ENCODE data around the gene SHH. TPM values are rescaled to one million over a fixed set of nuclear protein-coding genes. Genes with fewer than 3 reads are reported as not detected.
"Not testable (repeated sequence)": the region's sequence is repeated elsewhere in the genome, so short reads cannot be mapped to it uniquely, and the experiment has no call there.

SHH gene
- total and polyA plus RNA-seq, 9 donors: 0.33 to 0.48 TPM; not detected in 7

DNA sequence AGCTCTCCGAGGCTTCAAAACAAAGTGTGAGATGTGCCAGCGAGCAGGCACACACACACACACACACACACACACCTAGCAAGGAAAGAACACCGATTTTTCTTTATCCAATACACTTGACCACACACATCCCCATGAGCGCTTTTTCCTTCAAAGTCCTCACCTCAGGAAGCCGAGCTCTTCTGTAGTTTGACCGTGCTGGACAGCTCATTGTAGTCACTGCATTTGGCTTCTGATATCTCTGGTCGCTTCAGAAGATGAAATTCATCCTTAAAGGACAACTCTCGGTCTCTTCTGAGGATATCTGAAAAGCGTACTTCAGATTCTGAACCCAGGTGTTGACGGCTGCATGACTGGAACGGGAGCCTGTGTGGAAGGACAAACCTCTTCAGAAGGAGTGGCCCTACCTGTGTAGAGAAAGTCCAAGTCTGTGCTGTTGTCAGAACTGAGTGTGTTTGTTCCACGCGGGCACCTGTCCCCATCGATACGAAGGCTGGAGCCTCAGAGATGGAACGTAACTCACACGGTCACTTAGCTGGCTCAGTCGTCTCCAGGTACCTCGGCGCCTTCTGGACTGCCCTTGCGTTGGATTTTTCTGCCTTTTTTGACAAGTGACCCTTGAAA, 28.1 kb upstream of the SHH start:
- H3K27me3 ChIP-seq: no peaks in the 10 kb centered on the region

DNA sequence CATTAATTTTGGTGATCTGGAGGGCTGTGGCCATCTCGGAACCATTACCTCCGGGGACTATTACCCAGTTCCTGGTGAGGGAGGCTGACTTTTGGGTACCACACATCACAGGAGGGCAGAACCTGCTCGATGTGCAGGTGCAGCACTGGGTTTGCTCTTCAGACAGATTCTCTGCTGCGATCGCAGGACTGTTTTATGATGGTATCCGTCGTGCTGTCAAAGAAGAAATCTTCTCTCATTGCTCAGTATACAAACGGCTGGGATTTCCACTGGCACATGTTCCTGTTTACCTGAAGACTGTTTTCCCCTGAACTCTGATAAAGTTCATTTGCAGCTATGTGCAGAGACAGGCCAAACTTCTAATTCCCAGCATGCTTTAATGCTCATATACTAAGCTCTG, 27.2 kb upstream of the SHH start:
- Histone ChIP-seq H3K27ac (no peak overlapping the region), H3K9me3 (no peaks in the 10 kb centered on the region), H3K4me3 (no peak overlapping the region), H3K4me1 (ENCODE audit: insufficient read depth) (no peaks in the 10 kb centered on the region), H3K36me3 (no peaks in the 10 kb centered on the region), H3K27me3 (no peaks in the 10 kb centered on the region)
- DNase-seq: no peak
- TF ChIP-seq POLR2A (IDR thresholded peaks at IDR 0.05) (no peak), EP300 (IDR thresholded peaks at IDR 0.05) (no peak)
- TF ChIP-seq, protein P1, sequence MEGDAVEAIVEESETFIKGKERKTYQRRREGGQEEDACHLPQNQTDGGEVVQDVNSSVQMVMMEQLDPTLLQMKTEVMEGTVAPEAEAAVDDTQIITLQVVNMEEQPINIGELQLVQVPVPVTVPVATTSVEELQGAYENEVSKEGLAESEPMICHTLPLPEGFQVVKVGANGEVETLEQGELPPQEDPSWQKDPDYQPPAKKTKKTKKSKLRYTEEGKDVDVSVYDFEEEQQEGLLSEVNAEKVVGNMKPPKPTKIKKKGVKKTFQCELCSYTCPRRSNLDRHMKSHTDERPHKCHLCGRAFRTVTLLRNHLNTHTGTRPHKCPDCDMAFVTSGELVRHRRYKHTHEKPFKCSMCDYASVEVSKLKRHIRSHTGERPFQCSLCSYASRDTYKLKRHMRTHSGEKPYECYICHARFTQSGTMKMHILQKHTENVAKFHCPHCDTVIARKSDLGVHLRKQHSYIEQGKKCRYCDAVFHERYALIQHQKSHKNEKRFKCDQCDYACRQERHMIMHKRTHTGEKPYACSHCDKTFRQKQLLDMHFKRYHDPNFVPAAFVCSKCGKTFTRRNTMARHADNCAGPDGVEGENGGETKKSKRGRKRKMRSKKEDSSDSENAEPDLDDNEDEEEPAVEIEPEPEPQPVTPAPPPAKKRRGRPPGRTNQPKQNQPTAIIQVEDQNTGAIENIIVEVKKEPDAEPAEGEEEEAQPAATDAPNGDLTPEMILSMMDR (IDR thresholded peaks at IDR 0.05): no peak
- 69 to 80% (median 78%) methylated on average over 8 of the region's 8 CpGs for WGBS, 3 donors
- intact Hi-C loops (cut with DNase I): no loop called here

More for the DNA sequence above, 28.1 kb upstream of the SHH start:
- TF ChIP-seq, protein P1 (IDR thresholded peaks at IDR 0.05): no peak
- no peak for TF ChIP-seq EP300 (IDR thresholded peaks at IDR 0.05)
- TF ChIP-seq POLR2A (IDR thresholded peaks at IDR 0.05): no peak
- Histone ChIP-seq H3K27ac (no peak overlapping the region), H3K4me3 (no peak overlapping the region), H3K9me3 (no peaks in the 10 kb centered on the region), H3K36me3 (no peaks in the 10 kb centered on the region), H3K4me1 (ENCODE audit: insufficient read depth) (no peaks in the 10 kb centered on the region)
- peak in 1 of 5 donors; percentile 13 for DNase-seq
- intact Hi-C loops (cut with DNase I): no loop called here
- 76 to 82% (median 79%) methylated on average over 21 of the region's 21 CpGs for WGBS, 3 donors

DNA sequence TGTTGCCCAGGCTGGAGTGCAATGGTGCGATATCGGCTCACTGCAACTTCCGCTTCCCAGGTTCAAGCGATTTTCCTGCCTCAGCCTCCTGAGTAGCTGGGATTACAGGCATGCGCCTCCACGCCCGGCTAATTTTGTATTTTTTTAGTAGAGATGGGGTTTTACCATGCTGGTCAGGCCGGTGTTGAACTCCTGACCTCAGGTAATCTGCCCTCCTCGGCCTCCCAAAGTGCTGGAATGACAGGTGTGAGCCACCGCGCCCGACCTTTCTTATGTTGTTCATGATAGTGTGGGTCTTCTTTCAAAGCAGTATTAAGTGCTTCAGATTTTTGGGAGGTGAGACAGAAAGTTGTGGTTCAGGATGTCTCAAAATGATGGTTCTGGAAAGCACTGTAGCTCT, 26.0 kb upstream of the SHH start:
- H3K4me3 ChIP-seq; H3K4me1 ChIP-seq (ENCODE audit: insufficient read depth); H3K9me3 ChIP-seq; DNase-seq; H3K36me3 ChIP-seq; H3K27me3 ChIP-seq; H3K27ac ChIP-seq; intact Hi-C loops (cut with DNase I): not testable (repeated sequence)
- 90 to 95% (median 93%) methylated on average over 12 of the region's 12 CpGs for WGBS, 3 donors

DNA sequence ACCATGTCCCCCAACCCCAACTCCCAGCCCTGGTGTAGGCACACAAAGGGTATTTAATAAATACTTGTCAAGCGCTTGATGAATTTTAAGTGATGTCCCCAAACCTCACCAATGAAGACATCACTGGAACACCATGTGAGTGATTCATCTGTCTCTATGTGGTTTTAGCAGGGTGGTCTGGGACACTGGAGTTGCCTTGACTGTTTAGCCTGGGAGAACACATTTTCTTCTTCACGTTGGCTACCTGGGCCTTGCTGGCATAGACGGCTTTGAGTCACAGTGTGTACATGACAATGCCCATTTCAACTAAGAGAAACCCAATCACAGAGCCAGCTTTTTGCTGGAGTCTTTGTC, 24.8 kb upstream of the SHH start:
- intact Hi-C loops (cut with DNase I): no loop called here
- Histone ChIP-seq H3K4me3 (no peak overlapping the region), H3K27me3 (no peaks in the 10 kb centered on the region), H3K9me3 (no peaks in the 10 kb centered on the region), H3K4me1 (ENCODE audit: insufficient read depth) (no peaks in the 10 kb centered on the region), H3K36me3 (no peaks in the 10 kb centered on the region), H3K27ac (no peak overlapping the region)
- no peak for DNase-seq
- 80 to 90% (median 88%) methylated on average over 3 of the region's 3 CpGs for whole genome bisulfite sequencing, 3 donors
- TF ChIP-seq EP300 (IDR thresholded peaks at IDR 0.05) (no peak), POLR2A (IDR thresholded peaks at IDR 0.05) (no peak)
- TF ChIP-seq, protein P1 (IDR thresholded peaks at IDR 0.05): no peak

DNA sequence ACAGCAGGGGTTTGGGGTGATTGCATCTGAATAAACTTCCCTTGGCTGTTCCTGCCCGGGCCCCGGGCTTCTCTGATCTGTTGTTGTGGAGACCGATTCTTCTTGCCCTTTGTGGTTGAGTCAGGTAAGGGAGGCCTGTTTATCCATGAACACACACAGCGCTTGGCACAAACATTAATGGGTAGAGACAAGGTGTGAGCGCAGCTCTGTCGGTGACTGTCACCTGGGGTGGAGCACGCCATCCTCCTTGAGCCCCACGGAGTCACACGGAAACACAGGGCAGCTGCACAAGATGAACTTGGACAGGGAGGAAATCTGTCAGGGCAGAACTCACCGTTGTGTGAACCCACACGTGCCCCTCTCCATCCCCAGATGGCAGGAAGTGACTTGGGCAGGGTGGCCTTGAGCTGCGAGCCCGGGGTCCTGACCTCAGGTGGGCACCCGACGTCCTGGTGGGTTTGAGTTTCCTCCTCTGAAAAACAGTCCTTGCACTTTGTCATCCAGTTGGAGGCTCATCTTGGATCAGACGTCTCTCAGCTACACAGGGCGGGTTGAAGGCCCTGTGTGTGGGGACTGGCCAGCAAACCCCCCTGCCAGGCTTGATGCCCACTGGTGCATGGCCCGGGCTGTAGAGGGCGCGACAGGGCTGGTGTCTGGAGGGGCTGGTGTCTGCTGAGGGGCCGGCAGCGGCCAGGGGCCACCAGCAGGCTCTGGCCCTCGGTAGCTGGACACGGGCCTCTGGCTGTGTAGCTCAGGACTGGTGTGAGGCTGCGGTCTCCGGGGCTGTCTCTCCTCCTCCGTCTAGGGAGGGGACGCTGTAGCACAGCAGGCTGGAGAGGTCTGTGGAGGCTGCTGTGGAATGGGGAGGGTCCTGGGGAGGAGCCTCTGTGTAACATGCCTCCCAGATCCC, 24.2 kb upstream of the SHH start:
- intact Hi-C loops (cut with DNase I): no loop called here
- no peaks in the 10 kb centered on the region for H3K36me3 ChIP-seq
- peak in 1 of 5 donors; percentile 14 for DNase-seq
- no peak overlapping the region for H3K4me3 ChIP-seq
- TF ChIP-seq, protein P1 (IDR thresholded peaks at IDR 0.05): no peak
- no peak for TF ChIP-seq EP300 (IDR thresholded peaks at IDR 0.05)
- TF ChIP-seq POLR2A (IDR thresholded peaks at IDR 0.05): no peak
- no peaks in the 10 kb centered on the region for H3K4me1 ChIP-seq (ENCODE audit: insufficient read depth)
- H3K27me3 ChIP-seq: no peaks in the 10 kb centered on the region
- H3K27ac ChIP-seq: no peak overlapping the region
- 72 to 77% (median 73%) methylated on average over 27 to 28 of the region's 28 CpGs for whole genome bisulfite sequencing, 3 donors
- no peaks in the 10 kb centered on the region for H3K9me3 ChIP-seq
